Neural progenitor cell (in vitro differentiated cells): ENCODE results near the gene CDC25B. TPM values are rescaled to one million over a fixed set of nuclear protein-coding genes. Genes with fewer than 3 reads are reported as not detected.
A peak's percentile ranks its signal among the peaks of the same experiment; 100 is the strongest.

ENCODE experiments used
- DNase-seq: peaks from one replicate; pipeline ENCODE4 v3.0.0-alpha.2; 2016; ENCODE audit warnings: low spot score
- H2AFZ ChIP-seq: fragments of 200-600 bp; sonication (generic); replicated peaks from 2 replicates; pipeline ENCODE4 v1.6.1; 2016; ENCODE audit warnings: antibody characterized with exemption
- H3F3A ChIP-seq: fragments of 200-600 bp; sonication (generic); 2 replicates; pipeline ENCODE4 v1.6.1; 2016; ENCODE audit warnings: antibody characterized with exemption, low read depth
- H3K27ac ChIP-seq: fragments of 200-600 bp; sonication (generic); 2 replicates; pipeline ENCODE4 v1.5.1; 2016; ENCODE audit warnings: mild to moderate bottlenecking
- H3K27me3 ChIP-seq: fragments of 200-600 bp; sonication (generic); 2 replicates; pipeline ENCODE4 v1.6.1; 2016; ENCODE audit warnings: mild to moderate bottlenecking, moderate library complexity
- H3K36me3 ChIP-seq: fragments of 200-600 bp; sonication (generic); 2 replicates; pipeline ENCODE4 v1.5.1; 2016
- H3K4me1 ChIP-seq: fragments of 200-600 bp; sonication (generic); 2 replicates; pipeline ENCODE4 v1.6.1; 2016; ENCODE audit warnings: mixed run types
- H3K4me2 ChIP-seq: fragments of 200-600 bp; sonication (generic); 2 replicates; pipeline ENCODE4 v1.6.1; 2016
- H3K4me3 ChIP-seq: fragments of 200-600 bp; sonication (generic); 2 replicates; pipeline ENCODE4 v1.5.1; 2016
- H3K79me2 ChIP-seq: fragments of 200-600 bp; sonication (generic); 2 replicates; pipeline ENCODE4 v1.6.1; 2016; ENCODE audit warnings: low read depth
- H3K9ac ChIP-seq: fragments of 200-600 bp; sonication (generic); 2 replicates; pipeline ENCODE4 v1.6.1; 2016
- H3K9me3 ChIP-seq: fragments of 200-600 bp; sonication (generic); 2 replicates; pipeline ENCODE4 v1.5.1; 2016; ENCODE audit warnings: low read depth
- H4K20me1 ChIP-seq: fragments of 200-600 bp; sonication (generic); 2 replicates; pipeline ENCODE4 v1.6.1; 2016; ENCODE audit warnings: low read depth
- H3K27ac Mint-ChIP-seq: 3 replicates; pipeline ENCODE4 v1.8.0; 2021; ENCODE audit warnings: mixed read lengths
- H3K27me3 Mint-ChIP-seq: 2 replicates; pipeline ENCODE4 v1.8.0; 2022; ENCODE audit warnings: low read depth, mild to moderate bottlenecking, inconsistent platforms, moderate library complexity, mixed read lengths; ENCODE audit not compliant: insufficient read depth
- H3K36me3 Mint-ChIP-seq: 3 replicates; pipeline ENCODE4 v1.8.0; 2021; ENCODE audit warnings: mixed read lengths
- H3K4me1 Mint-ChIP-seq: 3 replicates; pipeline ENCODE4 v1.8.0; 2021; ENCODE audit warnings: mixed read lengths
- H3K4me3 Mint-ChIP-seq: 3 replicates; pipeline ENCODE4 v1.8.0; 2021; ENCODE audit warnings: mild to moderate bottlenecking, moderate library complexity, mixed read lengths
- H3K9me3 Mint-ChIP-seq: 3 replicates; pipeline ENCODE4 v1.8.0; 2020; ENCODE audit warnings: mixed read lengths
- EZH2 ChIP-seq: fragments of 200-600 bp; sonication (generic); IDR thresholded peaks from 2 replicates; pipeline ENCODE4 v1.6.1; 2017; ENCODE audit warnings: antibody characterized with exemption, mild to moderate bottlenecking, moderate library complexity
- EZH2phosphoT487 ChIP-seq: fragments of 200-600 bp; sonication (generic); IDR thresholded peaks from 2 replicates; pipeline ENCODE4 v1.6.1; 2017; ENCODE audit warnings: antibody characterized with exemption
- total RNA-seq: library from RNA; depleted of rRNA; stranded (reverse); fragments of >200 nt; gene quantifications from 2 replicates; pipeline ENCODE4 v1.2.3, GENCODE V29; 2015; ENCODE audit warnings: low replicate concordance
- TF ChIP-seq, protein P1 (sequence below): fragments of 200-600 bp; sonication (generic); IDR thresholded peaks from 2 replicates; pipeline ENCODE4 v1.5.1; 2017; ENCODE audit warnings: antibody characterized with exemption, mild to moderate bottlenecking

The CDC25B gene
- total RNA-seq, 1 donor from 2014 or later: 9.3 TPM

GRCh38 chr20:3847429-3847940 lies 51.4 kb downstream of the CDC25B start:
- DNase-seq: no peak
- H3K27me3 ChIP-seq: no peaks in the 10 kb centered on the region
- peak overlapping the region; percentile 92 for H3K4me3 Mint-ChIP-seq
- H3K27ac ChIP-seq: no peak overlapping the region
- peaks cover 5% of the 10 kb centered on the region for H4K20me1 ChIP-seq
- peaks cover 5% of the 10 kb centered on the region for H3F3A ChIP-seq
- no peaks in the 10 kb centered on the region for H3K9me3 ChIP-seq
- H3K4me1 ChIP-seq: peaks cover 5% of the 10 kb centered on the region
- H3K9ac ChIP-seq: peak overlapping the region; percentile 87
- peak overlapping the region; percentile 97 for H3K4me2 ChIP-seq
- H3K27ac Mint-ChIP-seq: peak overlapping the region; percentile 30
- H3K4me3 ChIP-seq: peak overlapping the region; percentile 90
- peaks cover 17% of the 10 kb centered on the region for H3K4me1 Mint-ChIP-seq
- H3K36me3 Mint-ChIP-seq: peaks cover 8% of the 10 kb centered on the region
- no peaks in the 10 kb centered on the region for H3K9me3 Mint-ChIP-seq
- peaks cover 4% of the 10 kb centered on the region for H3K27me3 Mint-ChIP-seq
- TF ChIP-seq EZH2phosphoT487 (no peak), EZH2 (no peak)
- TF ChIP-seq, protein P1, sequence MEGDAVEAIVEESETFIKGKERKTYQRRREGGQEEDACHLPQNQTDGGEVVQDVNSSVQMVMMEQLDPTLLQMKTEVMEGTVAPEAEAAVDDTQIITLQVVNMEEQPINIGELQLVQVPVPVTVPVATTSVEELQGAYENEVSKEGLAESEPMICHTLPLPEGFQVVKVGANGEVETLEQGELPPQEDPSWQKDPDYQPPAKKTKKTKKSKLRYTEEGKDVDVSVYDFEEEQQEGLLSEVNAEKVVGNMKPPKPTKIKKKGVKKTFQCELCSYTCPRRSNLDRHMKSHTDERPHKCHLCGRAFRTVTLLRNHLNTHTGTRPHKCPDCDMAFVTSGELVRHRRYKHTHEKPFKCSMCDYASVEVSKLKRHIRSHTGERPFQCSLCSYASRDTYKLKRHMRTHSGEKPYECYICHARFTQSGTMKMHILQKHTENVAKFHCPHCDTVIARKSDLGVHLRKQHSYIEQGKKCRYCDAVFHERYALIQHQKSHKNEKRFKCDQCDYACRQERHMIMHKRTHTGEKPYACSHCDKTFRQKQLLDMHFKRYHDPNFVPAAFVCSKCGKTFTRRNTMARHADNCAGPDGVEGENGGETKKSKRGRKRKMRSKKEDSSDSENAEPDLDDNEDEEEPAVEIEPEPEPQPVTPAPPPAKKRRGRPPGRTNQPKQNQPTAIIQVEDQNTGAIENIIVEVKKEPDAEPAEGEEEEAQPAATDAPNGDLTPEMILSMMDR: no peak
- peak overlapping the region; percentile 93 for H2AFZ ChIP-seq
- peaks cover 9% of the 10 kb centered on the region for H3K79me2 ChIP-seq
- no peaks in the 10 kb centered on the region for H3K36me3 ChIP-seq

DNA sequence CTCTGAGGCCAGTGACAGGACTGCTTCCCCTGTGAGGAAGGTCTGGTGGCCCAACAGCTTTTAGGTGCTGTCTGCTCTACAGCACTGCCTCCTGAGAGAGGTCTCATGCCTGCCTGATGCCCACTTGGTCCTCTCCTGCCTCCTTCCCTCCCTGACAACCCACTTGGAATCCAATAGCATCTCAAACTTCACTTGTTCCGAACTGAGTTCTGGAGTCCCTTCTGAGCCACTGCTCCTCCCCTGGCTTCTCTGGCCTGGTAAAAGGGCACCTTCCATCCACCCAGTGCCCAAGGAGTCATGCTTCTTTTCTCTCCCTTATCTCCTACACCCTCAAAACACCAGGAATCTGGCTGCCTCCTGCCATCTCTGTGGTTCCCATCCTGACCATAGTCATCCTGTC lies 52.5 kb downstream of the CDC25B start:
- H3K27me3 Mint-ChIP-seq: peaks cover 4% of the 10 kb centered on the region
- no peak overlapping the region for H3K27ac ChIP-seq
- H3K79me2 ChIP-seq: peaks cover 9% of the 10 kb centered on the region
- DNase-seq: no peak
- H3K4me1 Mint-ChIP-seq: peaks cover 17% of the 10 kb centered on the region
- no peaks in the 10 kb centered on the region for H3K9me3 Mint-ChIP-seq
- H3F3A ChIP-seq: peaks cover 5% of the 10 kb centered on the region
- H3K9me3 ChIP-seq: no peaks in the 10 kb centered on the region
- peak overlapping the region; percentile 92 for H3K4me3 Mint-ChIP-seq
- H3K4me3 ChIP-seq: no peak overlapping the region
- no peak overlapping the region for H2AFZ ChIP-seq
- H3K27me3 ChIP-seq: no peaks in the 10 kb centered on the region
- peaks cover 8% of the 10 kb centered on the region for H3K36me3 Mint-ChIP-seq
- H3K27ac Mint-ChIP-seq: peak overlapping the region; percentile 74
- H3K9ac ChIP-seq: no peak overlapping the region
- no peak overlapping the region for H3K4me2 ChIP-seq
- peaks cover 5% of the 10 kb centered on the region for H3K4me1 ChIP-seq
- H4K20me1 ChIP-seq: peaks cover 5% of the 10 kb centered on the region
- TF ChIP-seq EZH2phosphoT487: no peak
- TF ChIP-seq, protein P1: no peak
- TF ChIP-seq EZH2: no peak
- H3K36me3 ChIP-seq: no peaks in the 10 kb centered on the region

DNA sequence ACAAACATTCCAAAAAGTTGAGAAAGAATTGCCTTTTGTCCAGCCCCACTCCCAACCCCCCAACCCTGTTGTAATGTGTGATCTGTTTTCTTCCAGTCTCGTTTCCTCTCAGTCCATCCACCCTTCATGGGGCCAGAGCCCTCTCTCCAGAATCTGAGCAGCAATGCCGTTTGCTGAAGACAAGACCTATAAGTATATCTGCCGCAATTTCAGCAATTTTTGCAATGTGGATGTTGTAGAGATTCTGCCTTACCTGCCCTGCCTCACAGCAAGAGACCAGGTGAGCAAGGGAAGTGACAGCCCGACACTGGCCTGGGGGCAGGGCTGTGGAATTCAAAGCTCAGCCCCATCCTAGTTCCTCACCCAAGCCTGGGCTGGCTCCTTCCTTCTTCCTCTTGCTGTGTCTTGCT lies 58.4 kb downstream of the CDC25B start:
- no peaks in the 10 kb centered on the region for H3K27me3 Mint-ChIP-seq
- H3K4me1 ChIP-seq: no peaks in the 10 kb centered on the region
- no peaks in the 10 kb centered on the region for H3K9me3 Mint-ChIP-seq
- H4K20me1 ChIP-seq: no peaks in the 10 kb centered on the region
- H3K4me3 ChIP-seq: no peak overlapping the region
- no peak overlapping the region for H3K9ac ChIP-seq
- no peaks in the 10 kb centered on the region for H3F3A ChIP-seq
- H3K27me3 ChIP-seq: no peaks in the 10 kb centered on the region
- H3K36me3 Mint-ChIP-seq: peaks cover 18% of the 10 kb centered on the region
- H3K27ac ChIP-seq: no peak overlapping the region
- H3K36me3 ChIP-seq: no peaks in the 10 kb centered on the region
- DNase-seq: no peak
- TF ChIP-seq EZH2phosphoT487 (no peak), EZH2 (no peak)
- TF ChIP-seq, protein P1: no peak
- no peak overlapping the region for H2AFZ ChIP-seq
- no peak overlapping the region for H3K4me2 ChIP-seq
- no peaks in the 10 kb centered on the region for H3K79me2 ChIP-seq
- H3K9me3 ChIP-seq: no peaks in the 10 kb centered on the region
- H3K27ac Mint-ChIP-seq: no peak overlapping the region
- H3K4me1 Mint-ChIP-seq: no peaks in the 10 kb centered on the region
- H3K4me3 Mint-ChIP-seq: no peak overlapping the region

Other genes starting within 250 kb of the CDC25B start
- gene GFRA4, start 132.9 kb upstream of the CDC25B start, total RNA-seq: not detected in 2 replicates
- gene ADAM33, start 114.3 kb upstream of the CDC25B start, total RNA-seq: 7.0 and 18.9 TPM in 2 replicates
- gene SIGLEC1, start 83.7 kb upstream of the CDC25B start, total RNA-seq: not detected in 2 replicates
- 0.15 and 0.71 TPM in 2 replicates for gene HSPA12B, start 63.6 kb upstream of the CDC25B start, total RNA-seq
- gene ADISSP, start 28.6 kb upstream of the CDC25B start, total RNA-seq: 17.6 and 42.8 TPM in 2 replicates
- 0.34 and 1.2 TPM in 2 replicates for gene SPEF1, start 14.9 kb upstream of the CDC25B start, total RNA-seq
- 5.0 and 28.9 TPM in 2 replicates for gene CENPB, start 9.6 kb upstream of the CDC25B start, total RNA-seq
- gene AP5S1, start 24.2 kb downstream of the CDC25B start, total RNA-seq: 1.2 and 3.4 TPM in 2 replicates
- gene MAVS, start 50.5 kb downstream of the CDC25B start, total RNA-seq: 14.1 and 23.4 TPM in 2 replicates
- 55.7 and 60.7 TPM in 2 replicates for gene PANK2, start 93.1 kb downstream of the CDC25B start, total RNA-seq
- 7.7 and 9.0 TPM in 2 replicates for gene RNF24, start 219.2 kb downstream of the CDC25B start, total RNA-seq